ENCODE measurements around the gene SETBP1. TPM values are rescaled to one million over a fixed set of nuclear protein-coding genes. Genes with fewer than 3 reads are reported as not detected.

Gene SETBP1
- polyA plus RNA-seq, 3 donors from 2014 or later = 1.2 to 4.3 TPM; not detected in 1

DNA sequence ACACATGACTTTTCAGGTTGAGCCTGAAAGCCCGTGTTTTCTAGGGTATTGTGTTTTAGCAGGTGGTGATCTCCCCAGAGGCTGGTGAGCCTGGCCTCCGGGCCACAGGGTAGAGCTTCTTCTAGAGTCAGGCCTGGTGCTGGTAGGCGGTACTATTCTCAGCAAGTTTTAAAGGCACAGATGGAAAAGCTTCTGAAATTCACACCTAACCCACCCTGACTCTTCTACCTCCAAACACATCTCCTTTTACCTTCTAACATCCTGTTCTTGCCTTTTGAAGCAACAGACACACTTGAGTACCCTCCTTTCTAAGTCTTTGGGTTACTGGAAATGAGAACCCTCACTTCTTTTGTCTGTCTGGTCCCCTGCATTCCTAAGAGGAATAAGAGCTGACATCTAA, 191.1 kb downstream of the SETBP1 start:
- H3K27ac Mint-ChIP-seq = peak overlapping the region in 4 of 6 donors; percentile 32 to 72 (median 42)
- DNase-seq = no peak
- H3K27me3 Mint-ChIP-seq (ENCODE audit: low read depth in 3 of 3) = peaks cover 0 to 5% (median 4%) of the 10 kb centered on the region in 3 donors
- peak overlapping the region in 3 of 5 donors; percentile 47 to 59 (median 53) for H3K4me3 Mint-ChIP-seq
- peaks cover 9 to 19% (median 11%) of the 10 kb centered on the region in 3 donors for H3K36me3 Mint-ChIP-seq
- H3K4me1 Mint-ChIP-seq = peaks cover 44 to 59% of the 10 kb centered on the region in 2 donors
- no peaks in the 10 kb centered on the region for H3K9me3 Mint-ChIP-seq

DNA sequence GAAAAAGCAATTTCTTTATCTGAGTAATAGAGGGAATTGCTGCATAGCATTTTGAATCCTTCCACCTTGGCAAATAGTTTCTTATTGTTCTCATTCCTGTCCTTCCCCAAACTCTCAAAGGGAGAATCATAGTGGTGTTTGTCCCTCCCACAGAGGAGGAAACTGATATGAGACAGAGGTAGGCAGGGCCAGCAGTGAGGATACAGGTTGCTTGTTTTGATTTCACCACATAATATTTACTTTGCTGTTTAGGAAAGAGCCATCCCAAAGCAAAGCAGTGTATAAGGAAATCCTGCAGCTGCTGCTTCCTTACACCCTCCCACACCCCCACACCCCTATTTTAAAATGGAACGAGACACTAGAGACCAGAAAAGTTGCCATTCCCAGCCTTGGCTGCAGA, 195.3 kb downstream of the SETBP1 start:
- no peak overlapping the region for H3K27ac Mint-ChIP-seq
- peaks cover 15 to 17% of the 10 kb centered on the region in 2 donors for H3K4me1 Mint-ChIP-seq
- H3K4me3 Mint-ChIP-seq = no peak overlapping the region
- peaks cover 3 to 5% (median 3%) of the 10 kb centered on the region in 3 donors for H3K27me3 Mint-ChIP-seq (ENCODE audit: low read depth in 3 of 3)
- DNase-seq = no peak
- H3K36me3 Mint-ChIP-seq = peaks cover 13 to 27% (median 20%) of the 10 kb centered on the region in 3 donors
- H3K9me3 Mint-ChIP-seq = no peaks in the 10 kb centered on the region

DNA sequence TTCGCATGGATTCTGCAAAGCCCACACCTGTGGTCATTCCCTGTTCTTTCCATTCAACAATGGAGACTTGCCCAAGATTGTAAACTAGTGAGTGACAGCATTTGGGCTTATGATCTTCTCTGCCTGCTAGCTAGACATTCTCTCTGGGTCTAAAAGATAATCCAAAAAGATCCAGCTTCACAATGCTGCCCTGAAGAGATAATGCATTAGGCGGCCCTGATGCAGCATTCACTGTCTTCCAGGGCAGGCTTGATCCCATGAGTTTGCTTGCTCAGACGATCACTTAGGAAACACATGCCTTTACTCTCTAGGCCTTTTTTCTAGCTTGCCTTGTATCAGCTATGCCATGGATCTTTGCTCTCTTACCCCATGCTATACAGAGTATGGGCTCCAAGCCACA, 196.1 kb downstream of the SETBP1 start:
- DNase-seq = no peak
- Mint-ChIP-seq H3K4me1 (peaks cover 7 to 9% of the 10 kb centered on the region in 2 donors), H3K4me3 (no peak overlapping the region), H3K27ac (no peak overlapping the region), H3K27me3 (ENCODE audit: low read depth in 3 of 3) (peaks cover 1 to 5% (median 3%) of the 10 kb centered on the region in 3 donors), H3K36me3 (peaks cover 13 to 27% (median 20%) of the 10 kb centered on the region in 3 donors), H3K9me3 (no peaks in the 10 kb centered on the region)

DNA sequence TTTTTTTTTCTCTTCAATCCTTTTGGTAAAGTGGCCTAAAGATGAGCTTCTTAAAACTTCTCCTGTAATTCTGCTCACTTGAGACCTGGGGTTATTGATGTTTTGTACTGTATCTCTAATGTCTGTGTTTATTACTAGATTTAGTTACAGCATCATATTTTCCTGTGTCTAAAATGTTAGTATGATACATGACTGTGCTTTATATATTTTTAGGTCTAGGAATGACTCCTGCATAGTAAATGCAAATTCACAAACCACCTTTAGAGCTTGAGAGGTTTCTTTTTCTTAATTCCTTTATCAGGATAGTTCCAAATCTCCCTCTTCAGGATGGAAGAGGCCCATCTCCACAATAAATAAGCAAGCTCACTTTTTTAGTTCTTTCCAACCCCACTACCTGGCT, 197.6 kb downstream of the SETBP1 start:
- H3K36me3 Mint-ChIP-seq = peaks cover 13 to 27% (median 20%) of the 10 kb centered on the region in 3 donors
- no peaks in the 10 kb centered on the region for H3K9me3 Mint-ChIP-seq
- peaks cover 1 to 5% (median 3%) of the 10 kb centered on the region in 3 donors for H3K27me3 Mint-ChIP-seq (ENCODE audit: low read depth in 3 of 3)
- H3K4me3 Mint-ChIP-seq = no peak overlapping the region
- DNase-seq = no peak
- no peak overlapping the region for H3K27ac Mint-ChIP-seq
- no peaks in the 10 kb centered on the region for H3K4me1 Mint-ChIP-seq

DNA sequence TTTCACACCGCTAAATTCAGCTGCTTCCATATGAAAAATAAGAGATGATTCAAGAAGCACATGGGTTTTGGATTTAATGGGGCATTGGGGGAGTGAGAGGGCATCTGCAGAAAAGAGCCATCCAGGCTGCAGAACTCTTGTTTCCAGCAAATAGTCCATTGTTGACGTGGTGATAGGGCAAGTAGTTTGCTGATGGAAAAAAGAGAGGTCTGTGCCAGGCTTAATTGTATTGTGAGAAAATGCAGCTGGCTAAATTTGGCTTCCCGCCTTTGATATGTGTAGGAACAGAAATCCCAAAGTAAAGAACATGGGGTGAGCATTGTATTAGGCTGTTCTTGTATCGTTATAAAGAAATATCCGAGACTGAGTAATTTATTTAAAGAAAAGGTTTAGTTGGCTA, 199.5 kb downstream of the SETBP1 start:
- Mint-ChIP-seq H3K4me1 (no peaks in the 10 kb centered on the region), H3K4me3 (no peak overlapping the region), H3K27me3 (ENCODE audit: low read depth in 3 of 3) (peaks cover 1 to 5% (median 3%) of the 10 kb centered on the region in 3 donors), H3K27ac (no peak overlapping the region), H3K36me3 (peaks cover 4 to 15% (median 11%) of the 10 kb centered on the region in 3 donors), H3K9me3 (no peaks in the 10 kb centered on the region)
- no peak for DNase-seq

DNA sequence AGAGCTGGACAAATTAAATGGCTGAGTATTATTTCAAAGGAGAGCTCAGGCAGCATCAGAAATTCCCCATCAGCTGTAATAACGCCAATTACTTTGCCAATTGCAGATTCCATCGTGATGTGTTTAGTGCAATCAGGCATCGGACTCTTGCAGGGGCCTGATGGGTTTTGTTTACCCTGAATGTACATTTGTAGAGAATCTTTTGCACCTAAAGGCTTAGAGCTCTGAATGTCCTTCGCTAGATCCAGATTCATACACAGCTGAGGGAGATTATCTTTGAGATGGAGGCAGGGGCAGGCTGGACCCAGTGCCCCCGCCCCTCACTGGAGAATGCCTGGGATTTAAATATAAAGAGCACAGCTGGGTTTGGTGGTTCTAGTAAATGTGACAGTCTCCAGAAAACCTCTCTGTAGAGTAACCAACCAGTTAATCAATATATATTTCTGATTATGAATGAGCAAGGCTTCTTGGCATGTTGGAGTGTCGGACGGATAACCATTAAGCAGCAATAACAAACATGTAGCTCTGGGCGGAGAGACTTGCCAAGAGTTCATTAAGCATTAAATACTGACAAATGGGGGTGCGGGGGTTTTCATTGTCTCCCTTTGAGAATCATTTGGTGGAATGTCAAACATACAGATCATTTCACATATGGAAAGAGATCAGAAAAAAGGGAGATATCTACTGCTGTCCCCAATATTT, 200.9 kb downstream of the SETBP1 start:
- Mint-ChIP-seq H3K27me3 (ENCODE audit: low read depth in 3 of 3) (peaks cover 1 to 5% (median 3%) of the 10 kb centered on the region in 3 donors), H3K27ac (no peak overlapping the region), H3K4me1 (peaks cover 1% of the 10 kb centered on the region in 2 donors), H3K4me3 (no peak overlapping the region), H3K9me3 (no peaks in the 10 kb centered on the region), H3K36me3 (peaks cover 4 to 15% (median 6%) of the 10 kb centered on the region in 3 donors)
- DNase-seq = no peak

DNA sequence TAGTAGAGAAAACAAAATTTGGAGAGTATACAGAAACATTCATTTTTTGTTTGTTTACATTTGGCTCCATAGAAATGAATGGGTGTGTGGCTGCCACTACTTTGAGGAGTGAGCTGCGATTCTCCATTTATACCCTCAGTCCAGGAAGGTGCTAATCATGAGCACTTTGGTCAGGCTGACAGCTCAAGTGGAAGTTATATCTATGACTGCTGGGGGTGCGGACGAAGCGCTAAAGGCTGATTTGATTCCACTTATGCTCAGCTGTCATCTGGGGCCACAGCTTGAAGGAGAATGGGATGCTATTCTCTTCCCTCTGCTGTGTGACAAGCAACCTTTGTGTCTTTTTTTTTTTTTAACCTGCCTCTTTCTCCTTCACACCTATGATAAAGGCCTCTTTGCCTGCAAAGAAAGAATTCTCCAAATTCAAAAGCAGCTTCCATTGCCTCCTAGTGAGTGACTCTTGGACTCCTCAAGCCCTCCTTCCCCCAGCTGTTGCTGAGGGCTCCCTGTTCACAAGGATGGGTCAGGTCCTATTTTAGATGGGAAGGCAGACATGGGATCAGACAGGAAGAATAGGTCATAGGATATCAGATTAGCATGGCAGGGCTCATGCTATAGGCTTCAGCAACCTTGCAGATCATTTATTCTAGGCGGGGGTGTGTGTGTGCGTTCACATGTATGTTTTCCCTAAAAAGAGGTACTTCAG, 201.6 kb downstream of the SETBP1 start:
- no peak for DNase-seq
- Mint-ChIP-seq H3K27me3 (ENCODE audit: low read depth in 3 of 3) (peaks cover 1 to 3% (median 1%) of the 10 kb centered on the region in 3 donors), H3K9me3 (no peaks in the 10 kb centered on the region), H3K36me3 (peaks cover 4 to 15% (median 6%) of the 10 kb centered on the region in 3 donors), H3K27ac (peak overlapping the region in 1 of 6 donors; percentile 17), H3K4me1 (peaks cover 7 to 8% of the 10 kb centered on the region in 2 donors), H3K4me3 (no peak overlapping the region)

DNA sequence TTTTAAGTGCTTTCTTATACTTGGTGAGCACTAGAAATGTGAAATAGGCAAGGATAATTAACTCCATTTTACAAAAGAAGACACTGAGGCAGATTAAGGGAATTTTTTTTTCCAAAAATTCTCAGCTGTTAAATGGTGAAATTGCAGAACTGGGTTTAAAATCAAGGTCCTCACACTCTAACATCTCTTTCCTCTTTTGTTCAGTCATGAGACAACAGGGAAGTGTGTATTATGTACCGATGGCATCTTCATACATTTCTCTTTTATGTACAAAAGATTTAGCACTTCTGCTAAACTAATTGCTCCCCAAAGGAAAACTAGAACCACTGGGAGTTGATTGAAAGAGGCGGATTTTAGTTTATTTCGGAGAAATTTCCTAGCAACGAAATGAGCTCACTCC, 203.0 kb downstream of the SETBP1 start:
- DNase-seq = no peak
- no peaks in the 10 kb centered on the region for H3K9me3 Mint-ChIP-seq
- H3K4me3 Mint-ChIP-seq = no peak overlapping the region
- peaks cover 0 to 3% (median 1%) of the 10 kb centered on the region in 3 donors for H3K27me3 Mint-ChIP-seq (ENCODE audit: low read depth in 3 of 3)
- peaks cover 4 to 6% (median 5%) of the 10 kb centered on the region in 3 donors for H3K36me3 Mint-ChIP-seq
- no peak overlapping the region for H3K27ac Mint-ChIP-seq
- peaks cover 19 to 21% of the 10 kb centered on the region in 2 donors for H3K4me1 Mint-ChIP-seq

DNA sequence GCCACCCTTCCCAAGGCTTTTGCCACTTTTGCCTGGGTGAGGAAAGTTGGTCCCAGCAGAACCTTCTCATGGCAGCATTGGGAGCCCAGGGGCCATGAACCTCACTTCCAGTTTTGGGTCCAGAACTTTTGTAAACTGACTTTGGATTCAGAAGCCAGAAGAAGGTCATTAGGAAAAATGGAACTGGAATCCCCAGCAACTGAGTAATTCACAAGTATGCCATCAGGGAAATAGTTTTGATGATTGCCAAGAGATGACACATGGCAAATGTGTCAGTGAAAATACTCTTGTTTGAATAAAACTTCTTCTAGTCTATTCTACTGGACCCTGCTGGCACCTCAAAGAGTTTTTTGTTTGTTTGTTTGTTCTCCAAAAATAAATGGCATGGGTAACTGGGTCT, 203.7 kb downstream of the SETBP1 start:
- H3K9me3 Mint-ChIP-seq = no peaks in the 10 kb centered on the region
- no peak overlapping the region for H3K27ac Mint-ChIP-seq
- H3K4me1 Mint-ChIP-seq = peaks cover 24 to 28% of the 10 kb centered on the region in 2 donors
- H3K4me3 Mint-ChIP-seq = no peak overlapping the region
- peaks cover 0 to 3% (median 1%) of the 10 kb centered on the region in 3 donors for H3K27me3 Mint-ChIP-seq (ENCODE audit: low read depth in 3 of 3)
- peaks cover 2 to 3% (median 3%) of the 10 kb centered on the region in 3 donors for H3K36me3 Mint-ChIP-seq
- no peak for DNase-seq

DNA sequence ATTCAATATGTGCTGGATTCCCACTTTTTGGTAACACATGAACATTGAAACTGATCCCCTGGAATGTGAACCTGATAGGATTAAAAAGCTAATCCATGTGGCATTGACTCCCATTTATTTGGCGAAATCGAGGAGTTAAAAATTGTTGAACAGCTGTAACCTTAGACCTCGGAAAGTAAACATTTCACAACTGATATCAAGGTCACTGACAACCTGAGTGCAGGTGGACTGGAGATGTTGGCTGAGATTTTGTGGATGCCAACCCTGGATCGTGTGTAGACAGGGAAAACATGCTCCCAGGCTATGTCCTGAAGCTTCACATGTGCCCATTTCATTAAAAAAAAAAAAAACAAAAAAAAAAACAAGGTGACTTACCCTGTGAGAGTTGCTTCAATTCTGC, 204.8 kb downstream of the SETBP1 start:
- Mint-ChIP-seq H3K27ac (no peak overlapping the region), H3K4me1 (peaks cover 25 to 29% of the 10 kb centered on the region in 2 donors), H3K36me3 (peaks cover 0 to under 1% (median 0%) of the 10 kb centered on the region in 3 donors), H3K27me3 (ENCODE audit: low read depth in 3 of 3) (no peaks in the 10 kb centered on the region), H3K9me3 (no peaks in the 10 kb centered on the region), H3K4me3 (no peak overlapping the region)
- DNase-seq = no peak

DNA sequence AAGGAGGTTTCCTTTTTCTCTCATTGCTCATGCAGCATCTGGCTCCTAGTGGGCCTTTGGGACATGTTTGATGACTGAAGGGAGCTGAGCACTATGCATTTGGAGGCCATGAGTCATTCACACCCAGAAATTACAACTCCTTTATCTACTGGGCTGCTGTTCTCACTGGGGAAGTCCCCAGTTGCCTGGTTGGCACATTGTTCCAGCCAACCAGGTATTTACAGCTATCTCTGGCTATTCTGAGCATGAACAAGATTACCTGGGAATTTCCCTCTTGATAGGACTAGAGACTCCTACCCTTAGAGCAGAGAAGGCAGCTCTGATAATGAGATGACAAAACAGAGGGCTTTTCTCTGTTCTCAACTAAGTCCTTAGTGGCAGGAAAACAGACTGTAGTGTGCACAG, 206.5 kb downstream of the SETBP1 start:
- Mint-ChIP-seq H3K27me3 (ENCODE audit: low read depth in 3 of 3) (no peaks in the 10 kb centered on the region), H3K27ac (peak overlapping the region; percentile 47 to 87 (median 82)), H3K36me3 (peaks cover 4 to 13% (median 12%) of the 10 kb centered on the region in 3 donors), H3K9me3 (peaks cover 0 to 5% (median 0%) of the 10 kb centered on the region in 6 donors), H3K4me3 (peak overlapping the region in 2 of 5 donors; percentile 2 to 23), H3K4me1 (peaks cover 25 to 29% of the 10 kb centered on the region in 2 donors)
- peak; percentile 12 to 35 (median 27) for DNase-seq

DNA sequence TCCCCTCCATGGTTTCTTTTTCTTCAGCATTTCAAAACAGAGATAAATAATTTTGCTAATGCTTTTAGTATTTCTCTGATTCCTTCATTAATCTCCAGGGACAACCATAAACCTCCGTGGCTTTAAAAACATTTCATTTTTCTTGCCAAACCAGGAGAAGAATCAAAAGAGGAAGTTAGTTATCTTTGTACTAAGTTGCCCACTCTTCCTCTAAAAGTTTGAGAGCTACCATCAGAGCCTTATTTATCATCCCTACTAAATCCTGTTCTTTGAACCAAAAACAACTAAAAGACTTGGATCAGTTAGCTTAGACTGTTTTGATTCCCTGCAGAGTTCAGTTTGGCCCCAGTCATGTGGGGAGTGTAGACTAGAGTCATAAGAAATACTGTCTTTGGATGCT, 208.4 kb downstream of the SETBP1 start:
- Mint-ChIP-seq H3K4me1 (peaks cover 36 to 43% of the 10 kb centered on the region in 2 donors), H3K27me3 (ENCODE audit: low read depth in 3 of 3) (no peaks in the 10 kb centered on the region), H3K27ac (peak overlapping the region in 4 of 6 donors; percentile 6 to 84 (median 60)), H3K36me3 (peaks cover 4 to 13% (median 12%) of the 10 kb centered on the region in 3 donors), H3K4me3 (no peak overlapping the region), H3K9me3 (peaks cover 0 to 5% (median 0%) of the 10 kb centered on the region in 6 donors)
- DNase-seq = no peak

DNA sequence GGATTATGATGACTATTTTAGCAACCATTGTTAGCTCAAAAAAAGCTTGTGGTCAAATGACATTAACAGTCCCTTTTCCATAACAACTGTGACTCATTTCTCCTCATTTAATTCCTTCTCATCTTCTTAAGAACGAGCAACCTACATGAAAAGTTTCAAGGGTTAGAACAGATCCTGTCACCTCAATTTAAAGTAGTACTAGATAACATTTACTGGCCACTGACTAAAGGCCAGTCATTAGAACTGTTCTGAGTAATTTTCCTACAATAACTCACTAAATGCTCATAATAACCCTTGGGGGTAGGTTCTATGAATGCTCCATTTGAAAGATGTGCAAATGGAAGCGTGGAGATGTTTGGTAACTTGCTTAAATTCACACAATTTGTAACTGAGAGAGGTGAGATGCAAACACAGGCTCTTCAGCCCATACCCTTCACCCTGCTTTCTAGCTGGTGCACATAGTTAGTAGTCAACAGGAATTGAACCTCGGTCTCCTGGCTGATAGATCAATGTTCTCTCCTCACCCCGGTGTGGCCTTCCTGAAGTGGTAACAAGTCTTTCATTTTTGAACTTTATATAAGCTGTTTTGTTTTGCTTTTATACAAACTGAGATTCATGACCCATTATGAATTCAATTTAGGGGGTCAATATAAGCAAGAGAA, 212.5 kb downstream of the SETBP1 start:
- Mint-ChIP-seq H3K4me3 (peak overlapping the region in 2 of 5 donors; percentile 1 to 63), H3K9me3 (peaks cover 0 to 5% (median 0%) of the 10 kb centered on the region in 6 donors), H3K27ac (peak overlapping the region in 4 of 6 donors; percentile 72 to 82 (median 78)), H3K4me1 (peaks cover 40 to 41% of the 10 kb centered on the region in 2 donors), H3K27me3 (ENCODE audit: low read depth in 3 of 3) (peaks cover 0 to 5% (median 0%) of the 10 kb centered on the region in 3 donors), H3K36me3 (peaks cover 4 to 13% (median 12%) of the 10 kb centered on the region in 3 donors)
- DNase-seq = no peak

All from immature natural killer cell (primary cell).